GM19035 (cell line): ENCODE measurements around the gene C12orf60.
A peak's percentile ranks its signal among the peaks of the same experiment; 100 is the strongest.

Source experiments
- ATAC-seq: cut with Tn5 transposase; IDR thresholded peaks from one replicate; pipeline ENCODE4 v1.9.1; 2021; ENCODE audit not compliant: unreplicated experiment

Gene C12orf60

GRCh38 chr12:14833952-14834351 lies 30.5 kb downstream of the C12orf60 start:
- ATAC-seq: no peak

- no peak for ATAC-seq
These were observed 31.0 kb downstream of the C12orf60 start for GRCh38 chr12:14834509-14834908.

- ATAC-seq: no peak
These were observed 33.1 kb downstream of the C12orf60 start for GRCh38 chr12:14836336-14837210.

GRCh38 chr12:14839262-14839661 lies 35.8 kb downstream of the C12orf60 start:
- ATAC-seq: no peak

- no peak for ATAC-seq
These were observed 37.1 kb downstream of the C12orf60 start for GRCh38 chr12:14840616-14841015.

- no peak for ATAC-seq
These were observed 38.3 kb downstream of the C12orf60 start for GRCh38 chr12:14841761-14842160.

- no peak for ATAC-seq
These were observed 38.8 kb downstream of the C12orf60 start for GRCh38 chr12:14842315-14842714.

GRCh38 chr12:14843425-14843887 lies 40.0 kb downstream of the C12orf60 start, which contains the start of gene ART4:
ART4 (minus strand) TSS chr12:14843526; CDS start chr12:14843113, 413 bp downstream.
- no peak for ATAC-seq

GRCh38 chr12:14844401-14844800 lies 40.9 kb downstream of the C12orf60 start:
- no peak for ATAC-seq

GRCh38 chr12:14845350-14845750 lies 41.9 kb downstream of the C12orf60 start:
- ATAC-seq: peak; percentile 63

GRCh38 chr12:14846042-14846587 lies 42.6 kb downstream of the C12orf60 start:
- no peak for ATAC-seq

- no peak for ATAC-seq
These were observed 43.6 kb downstream of the C12orf60 start for GRCh38 chr12:14846876-14847580.

- ATAC-seq: no peak
These were observed 46.2 kb downstream of the C12orf60 start for GRCh38 chr12:14849661-14850060.

GRCh38 chr12:14850929-14851663 lies 47.6 kb downstream of the C12orf60 start:
- peak; percentile 51 for ATAC-seq

GRCh38 chr12:14852880-14853279 lies 49.4 kb downstream of the C12orf60 start:
- ATAC-seq: no peak

- ATAC-seq: no peak
These were observed 50.5 kb downstream of the C12orf60 start for GRCh38 chr12:14853961-14854360.

GRCh38 chr12:14854586-14855183 lies 51.2 kb downstream of the C12orf60 start:
- no peak for ATAC-seq

- no peak for ATAC-seq
These were observed 55.0 kb downstream of the C12orf60 start for GRCh38 chr12:14858513-14858912.

GRCh38 chr12:14860490-14860889 lies 57.0 kb downstream of the C12orf60 start:
- no peak for ATAC-seq

GRCh38 chr12:14868916-14869506 lies 65.5 kb downstream of the C12orf60 start:
- ATAC-seq: no peak
